Measurements from ENCODE around the gene PER1.

Gene PER1

GRCh38 chr17:8145811-8146210 lies 6.4 kb downstream of the PER1 start:
- DNase-seq (ENCODE audit: insufficient read length, low spot score) (no peak), FAIRE-seq (no peak)
- TF ChIP-seq, protein P1, sequence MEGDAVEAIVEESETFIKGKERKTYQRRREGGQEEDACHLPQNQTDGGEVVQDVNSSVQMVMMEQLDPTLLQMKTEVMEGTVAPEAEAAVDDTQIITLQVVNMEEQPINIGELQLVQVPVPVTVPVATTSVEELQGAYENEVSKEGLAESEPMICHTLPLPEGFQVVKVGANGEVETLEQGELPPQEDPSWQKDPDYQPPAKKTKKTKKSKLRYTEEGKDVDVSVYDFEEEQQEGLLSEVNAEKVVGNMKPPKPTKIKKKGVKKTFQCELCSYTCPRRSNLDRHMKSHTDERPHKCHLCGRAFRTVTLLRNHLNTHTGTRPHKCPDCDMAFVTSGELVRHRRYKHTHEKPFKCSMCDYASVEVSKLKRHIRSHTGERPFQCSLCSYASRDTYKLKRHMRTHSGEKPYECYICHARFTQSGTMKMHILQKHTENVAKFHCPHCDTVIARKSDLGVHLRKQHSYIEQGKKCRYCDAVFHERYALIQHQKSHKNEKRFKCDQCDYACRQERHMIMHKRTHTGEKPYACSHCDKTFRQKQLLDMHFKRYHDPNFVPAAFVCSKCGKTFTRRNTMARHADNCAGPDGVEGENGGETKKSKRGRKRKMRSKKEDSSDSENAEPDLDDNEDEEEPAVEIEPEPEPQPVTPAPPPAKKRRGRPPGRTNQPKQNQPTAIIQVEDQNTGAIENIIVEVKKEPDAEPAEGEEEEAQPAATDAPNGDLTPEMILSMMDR (IDR thresholded peaks at IDR 0.05; ENCODE audit: insufficient read depth, missing control alignments): no peak

DNA sequence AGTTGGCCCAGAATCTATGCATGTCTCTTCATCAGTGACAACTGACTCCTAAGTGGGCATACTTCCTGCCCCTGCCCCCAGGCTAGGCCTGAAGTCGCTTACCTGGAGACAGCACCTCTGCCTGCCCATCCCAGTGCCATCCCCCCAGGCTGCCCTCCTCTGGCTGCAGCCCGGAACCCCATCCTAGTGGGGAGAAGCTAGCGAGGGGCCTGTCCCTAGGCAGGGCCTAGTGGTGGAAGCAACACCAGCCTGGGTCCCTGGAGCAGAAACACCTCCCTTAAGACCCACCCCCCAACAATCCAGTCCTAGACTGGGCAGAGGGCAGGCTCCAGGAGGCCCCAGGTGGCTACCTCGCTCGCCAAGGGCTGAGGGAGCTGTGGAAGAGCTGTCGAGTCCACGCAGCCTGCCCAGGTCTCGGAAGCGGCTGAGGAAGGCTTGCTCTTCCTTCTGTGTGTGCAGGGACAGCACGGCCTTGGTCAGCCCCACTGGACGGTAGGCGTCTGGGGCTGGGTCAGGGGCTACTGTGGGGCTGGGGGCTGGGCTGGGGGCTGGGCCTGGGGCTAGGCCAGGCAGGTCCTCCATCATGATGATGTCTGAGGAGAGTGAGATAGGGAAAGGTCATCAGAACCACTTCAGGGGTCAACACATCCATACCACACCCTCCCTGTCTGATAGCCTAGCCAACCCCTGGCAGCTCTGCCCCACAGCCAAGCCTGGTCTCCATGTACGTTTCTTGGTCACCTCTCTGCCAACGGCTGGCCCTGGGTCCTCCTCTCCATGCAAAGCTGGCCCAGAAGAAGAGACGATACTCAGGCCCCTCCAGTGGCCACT lies 7.6 kb downstream of the PER1 start:
- no peak for FAIRE-seq
- TF ChIP-seq, protein P1 (IDR thresholded peaks at IDR 0.05; ENCODE audit: insufficient read depth, missing control alignments): no peak
- DNase-seq (ENCODE audit: insufficient read length, low spot score): no peak

DNA sequence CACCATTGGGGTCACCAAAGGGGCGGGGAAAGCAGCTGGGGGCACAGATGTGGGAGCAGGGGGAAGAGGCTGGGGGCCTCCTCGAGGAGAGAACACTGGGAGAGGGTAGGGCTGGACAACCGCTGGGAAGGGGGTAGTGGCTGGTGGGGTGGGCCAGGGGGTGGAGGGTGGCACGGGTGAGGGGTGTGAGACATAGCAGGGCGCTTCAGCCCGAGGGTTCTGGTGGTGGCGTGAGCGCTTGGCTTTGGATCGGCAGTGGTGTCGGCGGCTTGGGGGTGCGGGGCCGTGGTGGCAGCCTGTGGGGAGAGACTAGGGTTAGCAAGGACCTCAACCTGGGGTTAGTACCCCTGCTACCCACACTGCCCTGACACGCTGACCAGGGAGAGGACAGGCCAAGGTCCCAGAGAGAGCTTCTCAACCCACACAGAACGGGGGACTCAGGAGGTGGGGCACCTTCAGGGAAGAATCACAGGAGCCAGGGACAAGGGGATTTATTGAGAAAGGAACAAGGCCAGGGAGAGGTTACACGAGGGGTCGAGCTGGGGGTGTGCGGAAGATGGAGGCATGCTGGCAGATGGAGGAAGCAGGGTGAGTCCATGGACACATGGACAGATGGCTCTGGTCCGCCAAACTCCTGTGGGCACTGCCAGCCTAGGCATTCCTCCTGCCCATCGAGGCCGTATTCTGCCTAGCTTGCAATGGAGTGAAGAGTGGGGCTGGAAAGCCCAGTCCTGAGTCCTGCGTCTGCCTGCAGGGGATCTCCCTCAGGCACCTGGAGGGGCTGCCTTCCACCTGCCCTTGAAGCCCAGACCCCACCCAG lies 8.4 kb downstream of the PER1 start:
- FAIRE-seq: no peak
- DNase-seq (ENCODE audit: insufficient read length, low spot score): no peak
- TF ChIP-seq, protein P1 (IDR thresholded peaks at IDR 0.05; ENCODE audit: insufficient read depth, missing control alignments): no peak

GRCh38 chr17:8142887-8143580 lies 9.2 kb downstream of the PER1 start:
- FAIRE-seq (no peak), DNase-seq (ENCODE audit: insufficient read length, low spot score) (no peak)
- TF ChIP-seq, protein P1 (IDR thresholded peaks at IDR 0.05; ENCODE audit: insufficient read depth, missing control alignments): no peak

GRCh38 chr17:8142158-8142886 lies 9.9 kb downstream of the PER1 start:
- TF ChIP-seq, protein P1 (IDR thresholded peaks at IDR 0.05; ENCODE audit: insufficient read depth, missing control alignments): no peak
- FAIRE-seq (no peak), DNase-seq (ENCODE audit: insufficient read length, low spot score) (no peak)

- TF ChIP-seq, protein P1 (IDR thresholded peaks at IDR 0.05; ENCODE audit: insufficient read depth, missing control alignments): no peak
- FAIRE-seq (no peak), DNase-seq (ENCODE audit: insufficient read length, low spot score) (no peak)
Measured at GRCh38 chr17:8141741-8142140, 10.5 kb downstream of the PER1 start.
